ENCODE measurements around the gene ADCY7. TPM values are rescaled to one million over a fixed set of nuclear protein-coding genes. Genes with fewer than 3 reads are reported as not detected.

ADCY7 gene
- total RNA-seq, 2 donors from 2014 or later, result 67.5 to 97.1 TPM

DNA sequence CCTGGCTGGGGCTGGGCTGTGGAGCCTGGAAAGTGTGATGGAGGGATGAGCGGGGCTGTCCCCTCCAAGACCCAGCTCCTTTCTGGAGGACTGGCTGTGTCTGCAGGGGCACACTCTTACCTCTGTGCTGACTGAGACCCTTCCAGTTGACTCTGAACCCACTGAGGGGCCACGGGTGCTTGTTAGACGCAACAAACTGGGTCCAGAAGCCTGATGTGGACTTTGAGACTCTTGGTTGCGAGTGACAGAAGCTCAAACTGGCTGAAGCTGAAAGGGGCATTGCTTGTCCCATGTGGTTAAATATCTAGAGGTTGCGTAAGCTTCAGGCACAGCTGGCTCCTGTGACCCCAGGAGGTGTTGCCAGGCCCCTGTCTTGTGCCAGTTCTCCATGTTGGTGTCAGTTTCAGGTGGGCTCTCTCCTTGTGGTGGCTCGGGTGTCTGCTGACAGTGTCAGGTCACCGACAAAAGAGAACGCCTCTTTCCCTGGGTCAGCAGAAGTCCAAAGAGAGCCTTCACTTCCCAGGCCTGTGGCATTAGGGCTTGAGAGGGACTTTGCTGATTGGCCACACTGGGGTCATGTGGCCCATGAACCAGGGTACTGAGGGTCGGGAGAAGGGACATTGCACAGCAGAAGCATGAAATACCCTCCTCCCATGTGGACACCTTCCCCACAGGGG is 16.7 kb downstream of the ADCY7 start:
- peak overlapping the region; percentile 85 for H3K27ac Mint-ChIP-seq
- peaks cover 0 to 2% of the 10 kb centered on the region in 2 donors for H3K9me3 Mint-ChIP-seq
- peaks cover 12 to 20% of the 10 kb centered on the region in 2 donors for H3K36me3 Mint-ChIP-seq (ENCODE audit: insufficient read depth in 2 of 2)
- H3K27me3 Mint-ChIP-seq (ENCODE audit: low read depth), result no peaks in the 10 kb centered on the region
- H3K4me3 Mint-ChIP-seq, result no peak overlapping the region
- ATAC-seq (replicated peaks in 1 of 2) (no peak), DNase-seq (no peak)
- peaks cover 61% of the 10 kb centered on the region for H3K4me1 Mint-ChIP-seq (ENCODE audit: low read depth)

DNA sequence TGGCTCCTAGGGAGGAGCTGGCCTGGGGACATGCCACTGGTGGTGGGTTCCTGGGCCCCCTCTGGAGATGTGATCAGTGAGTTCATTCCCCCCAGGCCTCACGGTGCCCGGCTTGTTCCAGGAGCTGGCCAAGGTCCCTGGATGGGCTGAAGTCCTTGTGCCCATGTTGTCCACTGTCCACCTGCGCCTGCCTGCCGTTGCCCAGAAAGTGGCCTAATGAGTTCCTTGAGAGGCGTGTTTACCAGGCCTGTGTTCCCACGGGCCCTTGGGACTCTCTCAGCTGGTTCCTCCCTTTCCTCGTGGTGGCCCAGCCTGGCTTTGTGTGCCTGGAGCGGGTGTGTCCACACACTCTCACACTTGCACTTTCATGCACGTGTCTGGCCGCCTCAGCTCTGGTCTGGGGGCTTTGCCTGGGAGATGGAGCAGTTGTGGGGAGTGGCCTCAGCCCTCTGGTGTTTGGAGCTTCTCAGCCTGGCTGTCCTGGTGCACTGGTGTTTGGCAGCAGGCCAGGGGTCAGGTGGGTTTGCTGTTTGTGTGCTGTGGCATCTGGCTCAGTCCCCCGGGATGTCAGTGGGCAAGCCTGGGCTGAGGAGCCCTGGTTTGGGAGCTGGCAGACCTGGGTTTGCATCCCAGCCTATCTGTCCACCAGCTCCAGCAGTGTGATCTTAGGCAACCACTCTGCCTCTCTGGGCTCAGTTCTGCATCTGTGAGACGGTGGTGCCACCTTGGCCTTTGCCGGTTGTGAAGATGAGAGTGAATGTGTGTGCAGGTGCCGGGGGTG is 18.0 kb downstream of the ADCY7 start:
- H3K27ac Mint-ChIP-seq, result peak overlapping the region; percentile 20
- no peaks in the 10 kb centered on the region for H3K9me3 Mint-ChIP-seq
- DNase-seq (no peak), ATAC-seq (replicated peaks in 1 of 2) (no peak)
- H3K4me3 Mint-ChIP-seq, result peak overlapping the region in 1 of 2 donors; percentile 1
- H3K36me3 Mint-ChIP-seq (ENCODE audit: insufficient read depth in 2 of 2), result peaks cover 7 to 20% of the 10 kb centered on the region in 2 donors
- H3K27me3 Mint-ChIP-seq (ENCODE audit: low read depth), result no peaks in the 10 kb centered on the region
- H3K4me1 Mint-ChIP-seq (ENCODE audit: low read depth), result peaks cover 49% of the 10 kb centered on the region

DNA sequence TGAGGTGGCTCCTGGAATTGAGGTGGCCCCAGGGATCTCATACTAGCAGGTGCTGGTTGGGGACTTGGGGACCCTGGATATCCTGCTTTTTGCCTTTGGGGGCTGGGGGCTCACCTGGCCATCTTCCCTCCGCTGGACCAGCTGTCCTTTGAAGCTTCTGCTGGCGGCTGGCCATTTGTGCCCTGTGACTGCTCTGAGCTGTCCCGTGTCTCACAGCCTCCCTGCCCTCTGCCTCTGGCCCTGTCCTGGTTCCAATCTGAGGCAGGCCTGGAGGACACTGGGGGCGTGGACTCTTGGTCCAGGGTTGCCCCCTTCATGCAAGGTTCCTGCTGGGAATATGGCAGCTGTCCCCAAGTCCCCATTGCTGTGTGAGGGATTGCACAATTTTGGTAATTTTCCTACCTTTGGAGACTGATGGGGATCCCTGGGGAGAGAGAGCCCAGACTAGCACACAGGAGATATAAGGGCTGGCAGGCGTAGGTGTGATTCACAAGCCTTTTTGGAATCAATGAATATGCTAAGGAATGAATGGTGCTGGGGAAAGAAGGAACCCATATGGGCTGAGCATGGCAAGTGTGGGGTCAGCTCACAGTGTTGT is 19.2 kb downstream of the ADCY7 start:
- Mint-ChIP-seq H3K27ac (peak overlapping the region; percentile 11), H3K4me3 (no peak overlapping the region), H3K36me3 (ENCODE audit: insufficient read depth in 2 of 2) (peaks cover 7 to 16% of the 10 kb centered on the region in 2 donors), H3K9me3 (no peaks in the 10 kb centered on the region), H3K4me1 (ENCODE audit: low read depth) (peaks cover 37% of the 10 kb centered on the region), H3K27me3 (ENCODE audit: low read depth) (no peaks in the 10 kb centered on the region)
- ATAC-seq (replicated peaks in 1 of 2), result no peak
- DNase-seq, result no peak

DNA sequence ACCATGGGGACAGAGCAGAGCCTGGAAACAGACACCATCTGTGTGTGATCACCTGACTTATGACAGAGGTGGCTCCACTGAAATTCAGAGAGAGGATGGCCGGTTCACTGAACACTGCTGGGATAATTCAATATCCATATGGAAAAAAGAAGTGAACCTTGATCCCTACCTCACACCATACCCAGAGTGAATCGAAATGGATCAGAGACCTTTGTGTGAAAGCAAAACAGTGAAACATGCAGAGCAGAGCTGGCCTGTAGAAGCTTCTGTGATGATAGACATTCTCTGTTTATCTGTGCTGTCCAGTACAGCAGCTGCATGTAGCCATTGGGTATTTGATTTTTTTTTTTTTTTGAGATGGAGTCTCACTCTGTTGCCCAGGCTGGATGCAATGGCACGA is 20.3 kb downstream of the ADCY7 start:
- Mint-ChIP-seq H3K4me1 (ENCODE audit: low read depth) (peaks cover 28% of the 10 kb centered on the region), H3K36me3 (ENCODE audit: insufficient read depth in 2 of 2) (peaks cover 7 to 16% of the 10 kb centered on the region in 2 donors), H3K9me3 (no peaks in the 10 kb centered on the region), H3K27ac (no peak overlapping the region), H3K27me3 (ENCODE audit: low read depth) (no peaks in the 10 kb centered on the region), H3K4me3 (no peak overlapping the region)
- no peak for ATAC-seq (replicated peaks in 1 of 2)
- DNase-seq, result no peak

DNA sequence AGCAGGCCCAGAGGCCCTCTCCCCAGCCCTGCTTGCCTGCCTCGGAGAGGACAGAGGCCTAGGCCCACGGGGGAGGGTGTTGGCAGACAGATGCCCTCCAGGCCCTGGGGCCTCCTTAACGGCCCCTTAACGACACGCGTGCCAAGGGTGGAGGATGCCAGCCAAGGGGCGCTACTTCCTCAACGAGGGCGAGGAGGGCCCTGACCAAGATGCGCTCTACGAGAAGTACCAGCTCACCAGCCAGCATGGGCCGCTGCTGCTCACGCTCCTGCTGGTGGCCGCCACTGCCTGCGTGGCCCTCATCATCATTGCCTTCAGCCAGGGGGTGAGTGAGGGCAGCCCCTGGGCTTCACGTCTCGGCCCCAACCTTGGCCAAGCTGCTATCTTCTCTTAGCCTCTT is 21.7 kb downstream of the ADCY7 start:
- Mint-ChIP-seq H3K4me1 (ENCODE audit: low read depth) (peaks cover 15% of the 10 kb centered on the region), H3K4me3 (no peak overlapping the region), H3K36me3 (ENCODE audit: insufficient read depth in 2 of 2) (peaks cover 7 to 18% of the 10 kb centered on the region in 2 donors), H3K9me3 (no peaks in the 10 kb centered on the region), H3K27ac (no peak overlapping the region), H3K27me3 (ENCODE audit: low read depth) (no peaks in the 10 kb centered on the region)
- no peak for DNase-seq
- no peak for ATAC-seq (replicated peaks in 1 of 2)

DNA sequence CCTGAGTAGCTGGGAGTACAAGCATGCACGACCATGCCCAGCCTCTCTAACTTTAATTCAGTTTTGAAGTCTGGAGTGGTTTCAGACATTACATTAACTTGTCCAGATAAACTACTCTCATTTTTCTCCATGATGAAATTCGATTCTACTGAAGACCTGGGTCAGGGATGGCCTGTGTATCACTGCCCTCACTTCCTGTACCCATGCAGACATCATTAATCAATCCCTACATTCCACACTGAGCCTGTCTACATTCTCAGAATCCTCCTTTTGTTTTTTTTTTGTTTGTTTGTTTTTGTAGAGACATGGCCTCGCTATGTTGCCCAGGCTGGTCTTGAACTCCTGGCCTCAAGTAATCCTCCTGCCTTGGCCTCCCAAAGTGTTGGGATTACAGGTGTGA is 22.6 kb downstream of the ADCY7 start:
- no peak overlapping the region for H3K4me3 Mint-ChIP-seq
- no peaks in the 10 kb centered on the region for H3K27me3 Mint-ChIP-seq (ENCODE audit: low read depth)
- ATAC-seq (replicated peaks in 1 of 2) (no peak), DNase-seq (no peak)
- no peaks in the 10 kb centered on the region for H3K9me3 Mint-ChIP-seq
- H3K4me1 Mint-ChIP-seq (ENCODE audit: low read depth), result peaks cover 7% of the 10 kb centered on the region
- peak overlapping the region; percentile 36 for H3K27ac Mint-ChIP-seq
- H3K36me3 Mint-ChIP-seq (ENCODE audit: insufficient read depth in 2 of 2), result peaks cover 7 to 18% of the 10 kb centered on the region in 2 donors

DNA sequence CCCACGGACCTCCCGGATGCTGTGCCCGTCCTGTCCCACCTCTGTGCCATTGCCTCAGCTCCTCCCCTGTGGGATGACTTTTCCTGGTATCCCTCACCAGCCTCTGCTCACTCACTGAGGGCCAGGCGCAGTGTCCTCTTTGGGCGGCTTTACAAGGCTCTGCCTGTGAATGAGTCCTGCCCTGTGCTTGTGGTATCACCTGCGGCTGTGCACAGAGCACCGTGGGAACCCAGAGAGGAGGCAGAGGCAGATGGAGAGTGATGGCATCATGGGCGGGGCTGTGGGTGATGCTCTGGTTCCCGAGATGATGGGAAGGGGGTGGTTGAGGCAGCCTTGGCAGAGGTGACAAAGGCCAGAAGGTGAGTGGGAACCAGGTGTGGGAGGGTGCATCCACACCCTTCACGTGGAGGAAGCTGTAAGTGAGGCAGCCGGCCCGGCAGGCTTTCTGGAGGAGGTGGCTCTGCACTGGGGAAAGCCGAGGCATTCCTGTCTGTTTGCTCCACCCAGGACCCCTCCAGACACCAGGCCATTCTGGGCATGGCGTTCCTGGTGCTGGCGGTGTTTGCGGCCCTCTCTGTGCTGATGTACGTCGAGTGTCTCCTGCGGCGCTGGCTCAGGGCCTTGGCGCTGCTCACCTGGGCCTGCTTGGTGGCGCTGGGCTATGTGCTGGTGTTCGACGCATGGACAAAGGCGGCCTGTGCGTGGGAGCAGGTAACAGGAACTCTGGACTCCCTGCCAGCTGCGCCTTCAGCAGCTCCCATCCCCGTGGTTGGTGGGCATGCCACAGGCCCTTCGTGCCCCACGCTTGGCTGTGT is 23.8 kb downstream of the ADCY7 start:
- no peak overlapping the region for H3K4me3 Mint-ChIP-seq
- no peaks in the 10 kb centered on the region for H3K27me3 Mint-ChIP-seq (ENCODE audit: low read depth)
- H3K9me3 Mint-ChIP-seq, result no peaks in the 10 kb centered on the region
- peak overlapping the region; percentile 38 for H3K27ac Mint-ChIP-seq
- peaks cover 7 to 22% of the 10 kb centered on the region in 2 donors for H3K36me3 Mint-ChIP-seq (ENCODE audit: insufficient read depth in 2 of 2)
- no peaks in the 10 kb centered on the region for H3K4me1 Mint-ChIP-seq (ENCODE audit: low read depth)
- no peak for DNase-seq
- no peak for ATAC-seq (replicated peaks in 1 of 2)

DNA sequence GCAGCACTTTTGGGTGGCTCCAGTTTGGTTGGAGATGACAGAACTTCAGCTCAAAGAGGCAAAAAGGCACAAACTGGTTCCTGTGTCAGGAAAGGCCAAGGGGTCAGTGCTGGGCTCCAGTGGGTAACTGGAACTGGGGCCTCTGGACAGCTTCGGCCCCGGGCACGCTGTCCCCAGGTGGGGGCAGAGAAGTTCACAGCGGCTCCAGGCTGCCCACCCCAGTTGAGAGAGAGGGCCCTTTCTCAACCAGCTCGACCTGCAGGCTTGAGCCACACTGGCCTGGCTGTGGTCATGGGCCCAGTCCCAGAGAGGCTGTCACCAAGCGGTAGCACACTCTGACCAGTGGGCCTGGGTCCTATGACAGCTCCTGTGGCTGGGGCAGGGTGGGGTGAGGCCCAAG is 24.5 kb downstream of the ADCY7 start:
- peaks cover 7 to 24% of the 10 kb centered on the region in 2 donors for H3K36me3 Mint-ChIP-seq (ENCODE audit: insufficient read depth in 2 of 2)
- no peaks in the 10 kb centered on the region for H3K27me3 Mint-ChIP-seq (ENCODE audit: low read depth)
- no peak for DNase-seq
- no peaks in the 10 kb centered on the region for H3K9me3 Mint-ChIP-seq
- no peak overlapping the region for H3K27ac Mint-ChIP-seq
- ATAC-seq (replicated peaks in 1 of 2), result no peak
- H3K4me1 Mint-ChIP-seq (ENCODE audit: low read depth), result no peaks in the 10 kb centered on the region
- no peak overlapping the region for H3K4me3 Mint-ChIP-seq

DNA sequence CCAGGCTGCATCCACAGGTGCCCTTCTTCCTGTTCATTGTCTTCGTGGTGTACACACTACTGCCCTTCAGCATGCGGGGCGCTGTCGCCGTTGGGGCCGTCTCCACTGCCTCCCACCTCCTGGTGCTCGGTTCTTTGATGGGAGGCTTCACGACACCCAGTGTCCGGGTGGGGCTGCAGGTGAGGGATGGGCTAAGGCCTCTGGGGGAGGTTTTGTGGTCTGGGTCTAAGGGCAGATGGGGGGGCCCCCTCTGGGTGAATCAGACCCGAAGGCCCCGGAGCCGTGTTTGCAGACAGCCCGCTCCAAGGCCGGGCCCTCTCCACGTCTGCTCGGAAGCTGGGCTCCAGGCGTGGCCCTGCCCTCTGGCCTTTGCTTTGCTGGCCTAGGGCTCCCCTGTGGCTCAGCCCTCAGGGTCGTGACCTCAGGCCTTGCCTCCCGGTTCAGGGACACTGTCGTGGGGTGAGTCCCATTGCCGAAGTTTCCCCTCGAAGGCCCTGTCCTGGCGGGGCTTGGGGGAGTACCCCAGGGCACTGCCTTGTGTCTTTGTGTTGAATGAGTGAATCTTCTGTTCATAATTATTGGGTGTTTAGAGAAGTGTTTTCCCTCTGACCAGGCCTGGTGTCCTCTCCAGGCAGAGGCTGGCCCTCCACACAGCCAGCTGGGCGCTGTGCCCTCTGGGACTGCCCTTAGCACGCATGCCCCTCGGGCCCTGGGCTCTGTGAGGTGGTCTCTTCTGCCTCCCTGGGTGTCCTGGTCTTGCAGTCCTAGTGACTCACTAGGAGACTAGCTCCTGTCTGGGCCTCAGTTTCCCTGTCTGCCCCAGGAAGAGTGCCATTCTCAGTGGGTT is 25.6 kb downstream of the ADCY7 start:
- H3K4me1 Mint-ChIP-seq (ENCODE audit: low read depth), result no peaks in the 10 kb centered on the region
- no peak overlapping the region for H3K4me3 Mint-ChIP-seq
- no peak for ATAC-seq (replicated peaks in 1 of 2)
- DNase-seq, result no peak
- H3K9me3 Mint-ChIP-seq, result no peaks in the 10 kb centered on the region
- peaks cover 3 to 17% of the 10 kb centered on the region in 2 donors for H3K36me3 Mint-ChIP-seq (ENCODE audit: insufficient read depth in 2 of 2)
- H3K27ac Mint-ChIP-seq, result peak overlapping the region; percentile 27
- H3K27me3 Mint-ChIP-seq (ENCODE audit: low read depth), result no peaks in the 10 kb centered on the region

DNA sequence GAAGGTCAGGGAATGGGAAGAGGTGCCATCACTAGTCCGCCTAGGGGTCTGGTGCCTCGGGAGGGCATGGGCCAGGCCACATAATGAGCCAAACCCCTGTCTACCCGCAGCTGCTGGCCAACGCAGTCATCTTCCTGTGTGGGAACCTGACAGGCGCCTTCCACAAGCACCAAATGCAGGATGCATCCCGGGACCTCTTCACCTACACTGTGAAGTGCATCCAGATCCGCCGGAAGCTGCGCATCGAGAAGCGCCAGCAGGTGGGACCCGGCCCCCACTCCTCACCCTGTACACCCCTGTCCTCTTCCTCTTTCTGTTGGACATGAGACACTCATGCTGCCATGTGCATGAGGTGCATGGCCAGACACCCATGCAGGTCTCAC is 26.2 kb downstream of the ADCY7 start:
- Mint-ChIP-seq H3K9me3 (no peaks in the 10 kb centered on the region), H3K27me3 (ENCODE audit: low read depth) (no peaks in the 10 kb centered on the region), H3K4me1 (ENCODE audit: low read depth) (no peaks in the 10 kb centered on the region), H3K27ac (no peak overlapping the region), H3K36me3 (ENCODE audit: insufficient read depth in 2 of 2) (peaks cover 3 to 17% of the 10 kb centered on the region in 2 donors), H3K4me3 (no peak overlapping the region)
- DNase-seq, result no peak
- no peak for ATAC-seq (replicated peaks in 1 of 2)

DNA sequence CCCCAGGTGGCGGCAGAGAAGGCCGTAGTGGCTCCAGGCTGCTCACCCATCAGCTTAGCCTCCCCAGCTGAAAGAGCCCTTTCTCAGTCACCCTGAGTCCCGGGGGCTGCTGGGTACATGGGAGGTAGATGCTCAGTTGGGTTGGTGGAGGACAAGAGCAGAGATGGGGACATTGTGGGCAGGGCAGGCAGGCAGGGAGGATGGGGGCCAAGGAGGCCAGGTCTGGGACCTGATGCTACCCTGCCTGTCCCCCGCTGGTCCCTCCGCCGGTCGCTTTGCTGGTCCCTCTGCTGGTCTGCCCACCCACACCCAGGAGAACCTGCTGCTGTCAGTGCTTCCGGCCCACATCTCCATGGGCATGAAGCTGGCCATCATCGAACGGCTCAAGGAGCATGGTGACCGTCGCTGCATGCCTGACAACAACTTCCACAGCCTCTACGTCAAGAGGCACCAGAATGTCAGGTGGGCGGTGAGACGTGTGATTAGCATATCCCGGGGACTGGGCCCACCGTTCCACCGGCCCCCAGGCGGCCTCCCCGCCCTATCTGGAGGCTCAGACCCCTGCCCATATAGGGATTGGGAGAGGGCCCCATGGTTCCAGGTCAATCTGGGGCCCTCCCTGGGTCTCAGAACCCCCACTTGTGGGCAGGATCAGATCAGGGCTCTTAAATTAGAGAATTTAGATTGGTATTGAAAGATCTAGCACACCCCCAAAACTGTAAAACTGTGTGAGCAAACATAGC is 26.9 kb downstream of the ADCY7 start:
- Mint-ChIP-seq H3K36me3 (ENCODE audit: insufficient read depth in 2 of 2) (peaks cover 3 to 17% of the 10 kb centered on the region in 2 donors), H3K4me3 (no peak overlapping the region)

More for the DNA sequence above, 26.9 kb downstream of the ADCY7 start:
- H3K27me3 Mint-ChIP-seq (ENCODE audit: low read depth), result no peaks in the 10 kb centered on the region
- no peaks in the 10 kb centered on the region for H3K9me3 Mint-ChIP-seq
- no peak overlapping the region for H3K27ac Mint-ChIP-seq
- ATAC-seq (replicated peaks in 1 of 2) (no peak), DNase-seq (no peak)
- H3K4me1 Mint-ChIP-seq (ENCODE audit: low read depth), result no peaks in the 10 kb centered on the region
